GM19324 (cell line): ENCODE results near the gene PRR20G.
"Not testable (repeated sequence)": the region's sequence is repeated elsewhere in the genome, so short reads cannot be mapped to it uniquely, and the experiment has no call there.

Experiments used
- ATAC-seq: cut with Tn5 transposase; IDR thresholded peaks from one replicate; pipeline ENCODE4 v1.9.1; 2021; ENCODE audit warnings: mild to moderate bottlenecking, moderate library complexity; ENCODE audit not compliant: unreplicated experiment, low FRiP score

Gene PRR20G

GRCh38 chr3:127304121-127304744, 16.4 kb upstream of the PRR20G start:
- ATAC-seq, result no peak

- no peak for ATAC-seq
Observed at GRCh38 chr3:127299276-127299675, 11.4 kb upstream of the PRR20G start.

- ATAC-seq, result no peak
Observed at GRCh38 chr3:127296959-127297358, 9.1 kb upstream of the PRR20G start.

GRCh38 chr3:127296166-127296565, 8.3 kb upstream of the PRR20G start:
- ATAC-seq, result no peak

- not testable (repeated sequence) for ATAC-seq
Observed at GRCh38 chr3:127293650-127294049, 5.8 kb upstream of the PRR20G start.

- ATAC-seq, result no peak
Observed at GRCh38 chr3:127291611-127292010, 3.8 kb upstream of the PRR20G start.

- ATAC-seq, result no peak
Observed at GRCh38 chr3:127291114-127291513, 3.3 kb upstream of the PRR20G start.

- ATAC-seq, result no peak
Observed at GRCh38 chr3:127289706-127290575, 2.1 kb upstream of the PRR20G start.

GRCh38 chr3:127288921-127289705, 1.3 kb upstream of the PRR20G start:
- no peak for ATAC-seq

GRCh38 chr3:127288343-127288742, 497 bp upstream of the PRR20G start:
- no peak for ATAC-seq

- ATAC-seq, result no peak
Observed at GRCh38 chr3:127286571-127287140, 1.2 kb downstream of the PRR20G start.

- no peak for ATAC-seq
Observed at GRCh38 chr3:127284258-127284657, 3.6 kb downstream of the PRR20G start.

GRCh38 chr3:127277561-127277960, 10.3 kb downstream of the PRR20G start:
- ATAC-seq, result no peak

GRCh38 chr3:127276995-127277394, 10.9 kb downstream of the PRR20G start:
- no peak for ATAC-seq

- no peak for ATAC-seq
Observed at GRCh38 chr3:127276396-127276795, 11.4 kb downstream of the PRR20G start.

- no peak for ATAC-seq
Observed at GRCh38 chr3:127275287-127275781, 12.5 kb downstream of the PRR20G start.

- no peak for ATAC-seq
Observed at GRCh38 chr3:127274200-127274760, 13.6 kb downstream of the PRR20G start.

- no peak for ATAC-seq
Observed at GRCh38 chr3:127273206-127273605, 14.6 kb downstream of the PRR20G start.

GRCh38 chr3:127266186-127266585, 21.7 kb downstream of the PRR20G start:
- ATAC-seq, result no peak

GRCh38 chr3:127265581-127265981, 22.3 kb downstream of the PRR20G start:
- ATAC-seq, result no peak
